ENCODE data around the gene PAK1IP1.

PAK1IP1 gene

DNA sequence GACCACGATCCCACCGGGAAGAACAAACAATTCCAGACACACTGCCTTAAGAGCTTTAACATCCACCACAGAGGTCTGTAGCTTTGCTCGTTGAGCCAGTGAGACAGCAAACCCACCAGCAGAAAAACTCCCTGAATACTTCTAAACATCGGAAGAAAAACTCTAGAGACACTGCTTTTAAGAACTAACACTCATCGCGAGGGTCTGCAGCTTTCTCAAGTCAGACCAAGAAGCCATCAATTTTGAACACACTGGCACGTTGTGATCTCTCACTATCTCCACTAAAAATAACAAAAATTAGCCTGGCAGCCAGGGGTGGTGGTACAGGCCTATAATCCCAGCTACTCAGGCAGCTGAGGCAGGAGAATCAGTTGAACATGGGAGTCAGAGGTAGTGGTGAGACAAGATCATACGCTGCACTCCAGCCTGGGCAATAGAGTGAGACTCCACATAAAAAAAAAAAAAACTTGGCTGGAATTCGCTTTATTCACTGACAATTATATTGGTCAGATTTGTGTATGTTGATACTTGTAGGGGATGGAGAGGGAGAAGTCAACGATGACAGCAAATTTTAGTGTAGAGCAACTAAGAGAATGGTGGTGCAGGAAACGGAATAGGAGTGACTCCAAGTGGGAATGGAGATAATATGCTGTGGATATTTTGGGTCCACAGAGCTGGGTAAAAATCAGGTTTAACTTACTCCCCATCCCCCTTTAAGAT is 27.2 kb downstream of the PAK1IP1 start:
- Histone ChIP-seq H4K8ac (ENCODE audit: low read depth, low read length) (no peak overlapping the region), H3K23ac (ENCODE audit: low read depth, low read length, poor library complexity) (no peak overlapping the region), H2BK12ac (ENCODE audit: low read length) (no peak overlapping the region), H2AK5ac (ENCODE audit: low read depth, low read length) (no peak overlapping the region), H2BK120ac (ENCODE audit: low read depth, low read length) (no peak overlapping the region), H3K9me3 (replicated peaks in 1 of 2; ENCODE audit: control insufficient read depth in 2 of 2, insufficient read depth in 1 of 2, low read depth in 1 of 2, low read length in 2 of 2) (peaks cover 2 to 15% of the 10 kb centered on the region in 2 donors), H3K79me1 (ENCODE audit: low read depth, low read length) (peaks cover 4% of the 10 kb centered on the region), H3K18ac (ENCODE audit: low read length) (no peak overlapping the region), H3K4ac (ENCODE audit: low read length) (no peak overlapping the region), H3K14ac (ENCODE audit: low read length) (no peak overlapping the region), H4K91ac (ENCODE audit: low read depth, low read length, poor library complexity) (no peak overlapping the region), H3K27ac (replicated peaks; ENCODE audit: low read length) (peak overlapping the region; percentile 61), H3K27me3 (ENCODE audit: control insufficient read depth in 3 of 3, insufficient read depth in 3 of 3, low read depth in 1 of 3, low read length in 3 of 3) (no peaks in the 10 kb centered on the region), H3K36me3 (replicated peaks in 1 of 2; ENCODE audit: control insufficient read depth in 2 of 2, insufficient read depth in 2 of 2, low read length in 2 of 2) (peaks cover 5 to 28% of the 10 kb centered on the region in 2 donors), H2AFZ (ENCODE audit: low read length) (peak overlapping the region; percentile 82), H2BK5ac (ENCODE audit: low read length) (no peak overlapping the region), H3K9ac (ENCODE audit: low read depth, low read length, poor library complexity) (no peak overlapping the region), H3K4me1 (ENCODE audit: control insufficient read depth in 2 of 2, insufficient read depth in 1 of 2, low read depth in 1 of 2, low read length in 2 of 2) (peaks cover 7 to 15% of the 10 kb centered on the region in 2 donors), H2BK15ac (ENCODE audit: low read length) (no peak overlapping the region), H3K4me2 (ENCODE audit: insufficient read depth, low read length, poor library complexity, severe bottlenecking) (no peak overlapping the region), H3K4me3 (ENCODE audit: low read length in 2 of 2) (peak overlapping the region; percentile 63 to 87)
- DNase-seq (ENCODE audit: low spot score): no peak
- no CpG with 5 or more reads among the region's 11 CpGs for WGBS, 2 donors (ENCODE audit: extremely low coverage in 2 of 2, insufficient read length in 2 of 2, insufficient replicate concordance in 1 of 2)

- peak overlapping the region; percentile 22 for H3K18ac ChIP-seq (ENCODE audit: low read length)
- H2BK120ac ChIP-seq (ENCODE audit: low read depth, low read length): no peak overlapping the region
- H3K9ac ChIP-seq (ENCODE audit: low read depth, low read length, poor library complexity): no peak overlapping the region
- no peak overlapping the region for H2AK5ac ChIP-seq (ENCODE audit: low read depth, low read length)
- H3K4me1 ChIP-seq (ENCODE audit: control insufficient read depth in 2 of 2, insufficient read depth in 1 of 2, low read depth in 1 of 2, low read length in 2 of 2): peaks cover 7 to 15% of the 10 kb centered on the region in 2 donors
- no peak overlapping the region for H3K14ac ChIP-seq (ENCODE audit: low read length)
- H4K91ac ChIP-seq (ENCODE audit: low read depth, low read length, poor library complexity): no peak overlapping the region
- no peak overlapping the region for H4K8ac ChIP-seq (ENCODE audit: low read depth, low read length)
- no peak for DNase-seq (ENCODE audit: low spot score)
- no CpG with 5 or more reads among the region's 6 CpGs for WGBS, 2 donors (ENCODE audit: extremely low coverage in 2 of 2, insufficient read length in 2 of 2, insufficient replicate concordance in 1 of 2)
- peak overlapping the region; percentile 61 for H3K27ac ChIP-seq (replicated peaks; ENCODE audit: low read length)
- peaks cover 2 to 15% of the 10 kb centered on the region in 2 donors for H3K9me3 ChIP-seq (replicated peaks in 1 of 2; ENCODE audit: control insufficient read depth in 2 of 2, insufficient read depth in 1 of 2, low read depth in 1 of 2, low read length in 2 of 2)
- H3K4me2 ChIP-seq (ENCODE audit: insufficient read depth, low read length, poor library complexity, severe bottlenecking): no peak overlapping the region
- H2AFZ ChIP-seq (ENCODE audit: low read length): peak overlapping the region; percentile 82
- peak overlapping the region; percentile 63 to 87 for H3K4me3 ChIP-seq (ENCODE audit: low read length in 2 of 2)
- peaks cover 6 to 28% of the 10 kb centered on the region in 2 donors for H3K36me3 ChIP-seq (replicated peaks in 1 of 2; ENCODE audit: control insufficient read depth in 2 of 2, insufficient read depth in 2 of 2, low read length in 2 of 2)
- H2BK12ac ChIP-seq (ENCODE audit: low read length): no peak overlapping the region
- peaks cover 4% of the 10 kb centered on the region for H3K79me1 ChIP-seq (ENCODE audit: low read depth, low read length)
- no peak overlapping the region for H3K23ac ChIP-seq (ENCODE audit: low read depth, low read length, poor library complexity)
- no peak overlapping the region for H3K4ac ChIP-seq (ENCODE audit: low read length)
- no peak overlapping the region for H2BK15ac ChIP-seq (ENCODE audit: low read length)
- H2BK5ac ChIP-seq (ENCODE audit: low read length): no peak overlapping the region
- no peaks in the 10 kb centered on the region for H3K27me3 ChIP-seq (ENCODE audit: control insufficient read depth in 3 of 3, insufficient read depth in 3 of 3, low read depth in 1 of 3, low read length in 3 of 3)
Observed at GRCh38 chr6:10722570-10722819, 27.7 kb downstream of the PAK1IP1 start.

GRCh38 chr6:10722820-10723566 is 28.2 kb downstream of the PAK1IP1 start, which contains the start of gene TMEM14C:
TSS of gene TMEM14C (plus strand) at chr6:10723070. CDS start at chr6:10724614, 1,544 bp downstream.
- peak; percentile 94 for DNase-seq (ENCODE audit: low spot score)
- H3K36me3 ChIP-seq (replicated peaks in 1 of 2; ENCODE audit: control insufficient read depth in 2 of 2, insufficient read depth in 2 of 2, low read length in 2 of 2): peaks cover 9 to 32% of the 10 kb centered on the region in 2 donors
- H3K4me2 ChIP-seq (ENCODE audit: insufficient read depth, low read length, poor library complexity, severe bottlenecking): peak within 1 kb of the TSS; percentile 50
- peak within 1 kb of the TSS; percentile 92 for H3K23ac ChIP-seq (ENCODE audit: low read depth, low read length, poor library complexity)
- no peaks in the 10 kb centered on the region for H3K27me3 ChIP-seq (ENCODE audit: control insufficient read depth in 3 of 3, insufficient read depth in 3 of 3, low read depth in 1 of 3, low read length in 3 of 3)
- H3K4me3 ChIP-seq (ENCODE audit: low read length in 2 of 2): peak within 1 kb of the TSS; percentile 85 to 87
- peak within 1 kb of the TSS; percentile 82 for H2AFZ ChIP-seq (ENCODE audit: low read length)
- H3K18ac ChIP-seq (ENCODE audit: low read length): peak within 1 kb of the TSS; percentile 44
- H2BK5ac ChIP-seq (ENCODE audit: low read length): no peak within 1 kb of the TSS
- no CpG with 5 or more reads among the region's 55 CpGs for WGBS, 2 donors (ENCODE audit: extremely low coverage in 2 of 2, insufficient read length in 2 of 2, insufficient replicate concordance in 1 of 2)
- H4K91ac ChIP-seq (ENCODE audit: low read depth, low read length, poor library complexity): no peak within 1 kb of the TSS
- H4K8ac ChIP-seq (ENCODE audit: low read depth, low read length): no peak within 1 kb of the TSS
- H2AK5ac ChIP-seq (ENCODE audit: low read depth, low read length): no peak within 1 kb of the TSS
- peaks cover 7 to 15% of the 10 kb centered on the region in 2 donors for H3K4me1 ChIP-seq (ENCODE audit: control insufficient read depth in 2 of 2, insufficient read depth in 1 of 2, low read depth in 1 of 2, low read length in 2 of 2)
- H3K9ac ChIP-seq (ENCODE audit: low read depth, low read length, poor library complexity): no peak within 1 kb of the TSS
- no peak within 1 kb of the TSS for H2BK120ac ChIP-seq (ENCODE audit: low read depth, low read length)
- no peak within 1 kb of the TSS for H3K14ac ChIP-seq (ENCODE audit: low read length)
- H2BK12ac ChIP-seq (ENCODE audit: low read length): no peak within 1 kb of the TSS
- H3K9me3 ChIP-seq (replicated peaks in 1 of 2; ENCODE audit: control insufficient read depth in 2 of 2, insufficient read depth in 1 of 2, low read depth in 1 of 2, low read length in 2 of 2): peaks cover 2 to 12% of the 10 kb centered on the region in 2 donors
- peak within 1 kb of the TSS; percentile 92 for H3K27ac ChIP-seq (replicated peaks; ENCODE audit: low read length)
- H2BK15ac ChIP-seq (ENCODE audit: low read length): no peak within 1 kb of the TSS
- peaks cover 6% of the 10 kb centered on the region for H3K79me1 ChIP-seq (ENCODE audit: low read depth, low read length)
- H3K4ac ChIP-seq (ENCODE audit: low read length): no peak within 1 kb of the TSS

GRCh38 chr6:10723567-10723881 is 28.8 kb downstream of the PAK1IP1 start:
- no peak for DNase-seq (ENCODE audit: low spot score)
- H3K14ac ChIP-seq (ENCODE audit: low read length): no peak overlapping the region
- peak overlapping the region; percentile 50 for H3K4me2 ChIP-seq (ENCODE audit: insufficient read depth, low read length, poor library complexity, severe bottlenecking)
- H2BK5ac ChIP-seq (ENCODE audit: low read length): no peak overlapping the region
- no peak overlapping the region for H4K91ac ChIP-seq (ENCODE audit: low read depth, low read length, poor library complexity)
- no peak overlapping the region for H2BK15ac ChIP-seq (ENCODE audit: low read length)
- H3K27me3 ChIP-seq (ENCODE audit: control insufficient read depth in 3 of 3, insufficient read depth in 3 of 3, low read depth in 1 of 3, low read length in 3 of 3): no peaks in the 10 kb centered on the region
- H3K4me1 ChIP-seq (ENCODE audit: control insufficient read depth in 2 of 2, insufficient read depth in 1 of 2, low read depth in 1 of 2, low read length in 2 of 2): peaks cover 7 to 15% of the 10 kb centered on the region in 2 donors
- no peak overlapping the region for H2BK120ac ChIP-seq (ENCODE audit: low read depth, low read length)
- peaks cover 2 to 7% of the 10 kb centered on the region in 2 donors for H3K9me3 ChIP-seq (replicated peaks in 1 of 2; ENCODE audit: control insufficient read depth in 2 of 2, insufficient read depth in 1 of 2, low read depth in 1 of 2, low read length in 2 of 2)
- H2AFZ ChIP-seq (ENCODE audit: low read length): peak overlapping the region; percentile 82
- H3K23ac ChIP-seq (ENCODE audit: low read depth, low read length, poor library complexity): no peak overlapping the region
- H4K8ac ChIP-seq (ENCODE audit: low read depth, low read length): no peak overlapping the region
- no peak overlapping the region for H3K9ac ChIP-seq (ENCODE audit: low read depth, low read length, poor library complexity)
- WGBS, 2 donors (ENCODE audit: extremely low coverage in 2 of 2, insufficient read length in 2 of 2, insufficient replicate concordance in 1 of 2): no CpG with 5 or more reads among the region's 7 CpGs
- peak overlapping the region; percentile 92 for H3K27ac ChIP-seq (replicated peaks; ENCODE audit: low read length)
- H3K4me3 ChIP-seq (ENCODE audit: low read length in 2 of 2): peak overlapping the region; percentile 85 to 87
- peaks cover 11 to 37% of the 10 kb centered on the region in 2 donors for H3K36me3 ChIP-seq (replicated peaks in 1 of 2; ENCODE audit: control insufficient read depth in 2 of 2, insufficient read depth in 2 of 2, low read length in 2 of 2)
- H3K79me1 ChIP-seq (ENCODE audit: low read depth, low read length): peaks cover 6% of the 10 kb centered on the region
- no peak overlapping the region for H2BK12ac ChIP-seq (ENCODE audit: low read length)
- no peak overlapping the region for H3K18ac ChIP-seq (ENCODE audit: low read length)
- H3K4ac ChIP-seq (ENCODE audit: low read length): no peak overlapping the region
- no peak overlapping the region for H2AK5ac ChIP-seq (ENCODE audit: low read depth, low read length)
